Measurements from ENCODE around the gene PROCR.
A peak's percentile ranks its signal among the peaks of the same experiment; 100 is the strongest.
"Not testable (repeated sequence)": the region's sequence is repeated elsewhere in the genome, so short reads cannot be mapped to it uniquely, and the experiment has no call there.

The PROCR gene

DNA sequence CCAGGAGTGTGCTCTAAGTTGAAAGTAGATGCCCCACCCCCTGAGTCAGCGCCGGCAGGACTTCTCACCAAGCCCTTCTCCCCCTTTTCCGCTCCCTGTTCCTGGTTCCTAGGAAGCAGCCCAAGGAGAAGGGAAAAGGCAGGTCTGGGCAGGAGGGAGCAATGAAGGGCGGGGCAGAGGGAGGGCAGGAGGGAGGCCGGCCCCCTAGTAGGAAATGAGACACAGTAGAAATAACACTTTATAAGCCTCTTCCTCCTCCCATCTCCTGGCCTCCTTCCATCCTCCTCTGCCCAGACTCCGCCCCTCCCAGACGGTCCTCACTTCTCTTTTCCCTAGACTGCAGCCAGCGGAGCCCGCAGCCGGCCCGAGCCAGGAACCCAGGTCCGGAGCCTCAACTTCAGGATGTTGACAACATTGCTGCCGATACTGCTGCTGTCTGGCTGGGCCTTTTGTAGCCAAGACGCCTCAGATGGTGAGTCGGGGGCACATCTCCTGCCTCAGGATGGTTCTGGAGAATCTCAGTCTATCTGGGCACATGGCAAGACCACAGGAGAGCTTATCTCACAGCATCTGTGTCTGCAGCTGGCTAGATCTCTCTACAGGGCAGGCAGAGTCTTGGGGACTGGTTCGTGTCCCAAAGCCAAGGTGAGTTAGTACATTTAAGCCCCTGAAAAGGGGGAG is at the start of gene PROCR:
PROCR (plus strand) TSS at position 320 of the 681 bp plus-strand sequence; CDS start at position 403, 83 bp downstream.
- no peak for DNase-seq (ENCODE audit: low read depth, low spot score)

DNA sequence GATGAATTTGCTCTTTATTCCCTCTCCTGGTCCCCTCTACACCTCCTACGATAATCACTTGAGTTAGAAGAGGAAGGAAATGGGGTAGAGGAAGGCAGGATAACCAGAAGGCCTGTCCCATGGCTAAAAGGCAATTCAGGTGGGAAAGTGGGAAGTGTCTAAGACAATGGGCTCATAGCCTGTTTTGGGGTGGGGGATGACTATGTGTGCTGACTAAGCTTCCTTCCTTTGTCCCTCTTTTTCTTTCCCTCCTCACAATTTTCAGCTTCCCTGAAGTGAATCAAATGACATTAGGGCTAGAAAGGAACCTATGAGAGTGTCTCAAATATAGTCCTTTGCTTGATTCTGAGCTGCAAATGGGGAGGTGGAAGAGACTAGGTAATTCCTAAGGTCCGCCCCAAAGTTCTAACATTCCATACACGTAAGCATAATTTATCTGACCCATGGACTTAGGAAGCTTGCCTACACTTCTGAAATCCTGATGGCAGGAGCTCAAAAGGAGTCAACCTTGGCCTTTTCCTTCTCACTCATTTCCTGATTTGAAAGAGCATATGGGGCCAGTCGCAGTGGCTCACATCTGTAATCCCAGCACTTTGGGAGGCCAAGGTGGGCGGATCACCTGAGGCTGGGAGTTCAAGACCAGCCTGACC is 49.0 kb upstream of the PROCR start:
- no peak for DNase-seq (ENCODE audit: low read depth, low spot score)

DNA sequence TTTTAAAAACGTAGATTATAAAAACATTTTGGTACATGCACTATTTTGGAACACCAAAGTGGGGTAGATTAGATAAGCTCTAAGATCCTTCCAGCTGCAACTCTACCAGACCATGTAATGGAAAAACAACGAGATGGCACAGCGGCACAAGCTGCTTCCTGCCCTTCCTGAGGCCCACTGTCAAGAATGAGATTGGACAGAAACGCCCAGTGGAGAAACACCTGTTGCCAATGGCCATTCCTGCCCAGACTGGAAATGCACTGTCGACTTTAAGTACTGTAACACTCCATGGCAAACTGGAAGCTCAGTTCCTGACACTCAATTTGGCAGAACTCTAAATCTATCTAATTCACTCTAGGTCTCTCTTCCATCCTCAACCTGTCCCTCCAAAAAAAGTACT is 46.1 kb upstream of the PROCR start:
- DNase-seq (ENCODE audit: low read depth, low spot score): no peak

DNA sequence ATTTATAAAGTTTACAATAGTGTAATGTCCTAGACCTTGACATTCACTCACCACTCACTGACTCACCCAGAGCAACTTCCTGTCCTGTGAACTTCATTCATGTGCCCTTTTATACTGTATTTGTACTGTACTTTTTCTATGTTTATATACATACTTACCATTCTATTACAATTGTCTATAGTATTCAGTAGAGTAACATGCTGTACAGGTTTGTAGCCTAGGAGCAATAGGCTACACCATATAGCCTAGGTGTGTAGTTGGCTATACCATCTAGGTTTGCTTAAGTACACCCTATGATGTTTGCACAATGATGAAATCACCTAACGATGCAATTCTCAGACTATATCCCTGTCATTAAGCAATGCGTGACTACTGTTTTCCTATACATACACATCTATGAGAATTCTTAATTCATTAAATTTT is 42.2 kb upstream of the PROCR start:
- no peak for DNase-seq (ENCODE audit: low read depth, low spot score)

DNA sequence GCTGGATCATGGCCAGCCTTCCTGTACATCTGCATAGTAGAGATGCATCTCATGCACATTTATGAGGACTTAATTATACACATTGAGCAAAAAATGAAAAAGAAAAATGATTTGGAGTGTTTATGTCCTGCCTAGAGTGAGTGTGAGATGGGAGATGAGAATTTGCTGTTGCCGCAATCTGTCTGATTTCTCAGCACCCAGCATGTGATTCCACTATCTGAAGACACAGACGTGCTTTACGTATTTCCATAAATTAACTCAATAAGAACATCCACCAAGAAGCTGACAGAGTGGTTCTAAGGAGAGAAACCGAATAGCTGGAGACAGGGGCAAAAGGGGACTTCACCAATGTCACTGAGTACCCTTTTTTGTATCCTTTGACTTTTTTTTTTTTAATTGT is 39.9 kb upstream of the PROCR start:
- DNase-seq (ENCODE audit: low read depth, low spot score): no peak

DNA sequence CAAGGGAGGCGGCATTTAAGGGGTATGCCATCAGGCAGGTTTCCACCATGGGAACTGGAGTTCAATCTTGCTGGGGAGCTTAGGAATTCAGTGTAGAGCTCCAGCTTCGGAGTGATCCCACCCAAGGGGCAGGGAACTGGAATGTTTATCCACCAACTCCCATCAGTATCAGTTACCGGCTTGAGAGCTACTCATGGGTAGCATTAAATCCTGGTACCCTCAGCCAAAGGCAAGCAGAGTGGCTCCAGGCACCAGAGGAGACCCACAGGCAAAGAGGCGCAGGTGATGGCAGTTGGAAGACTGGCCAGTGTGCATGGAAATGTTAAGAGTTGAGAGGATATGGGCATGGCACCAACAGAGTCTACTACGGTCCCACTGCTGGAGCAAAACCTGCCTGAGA is 38.8 kb upstream of the PROCR start:
- DNase-seq (ENCODE audit: low read depth, low spot score): no peak

DNA sequence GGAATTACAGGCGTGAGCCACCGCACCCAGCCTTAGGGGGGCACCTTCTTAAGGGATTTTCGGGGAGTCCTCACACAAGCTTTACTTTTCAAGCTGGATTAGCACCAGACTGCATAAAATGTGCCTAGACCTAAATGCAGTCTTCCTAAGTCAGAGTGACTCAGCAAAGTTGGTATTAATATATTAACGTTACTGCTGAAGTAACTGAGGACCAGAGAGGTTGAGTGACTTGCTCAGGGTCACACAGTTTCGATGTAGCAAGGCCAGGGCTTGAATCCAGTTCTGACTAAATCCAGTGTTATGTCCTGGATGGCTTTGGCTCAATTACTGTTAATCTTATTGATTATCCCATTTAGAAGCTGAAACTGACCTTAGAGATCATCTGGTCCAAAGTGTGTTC is 38.1 kb upstream of the PROCR start:
- no peak for DNase-seq (ENCODE audit: low read depth, low spot score)

DNA sequence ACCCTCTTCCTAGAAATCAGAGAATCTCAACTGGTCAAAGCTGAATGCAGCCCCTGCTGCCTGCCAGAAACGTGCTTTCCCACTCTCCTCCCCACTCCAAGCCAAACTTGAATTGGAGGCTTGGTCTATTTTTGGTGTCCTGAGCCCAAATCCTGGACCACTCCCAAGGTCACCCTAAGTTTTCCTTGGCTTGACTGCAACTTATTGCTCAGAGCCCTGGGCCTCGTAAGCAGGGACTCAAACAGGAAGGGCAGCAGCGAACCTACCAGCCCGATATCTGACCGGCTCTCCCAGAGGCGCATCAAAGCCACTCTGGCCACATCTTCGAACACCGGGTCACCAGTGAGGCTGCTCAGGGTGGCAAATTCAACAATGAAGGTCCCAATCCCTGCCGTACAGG is 37.4 kb upstream of the PROCR start:
- DNase-seq (ENCODE audit: low read depth, low spot score): no peak

DNA sequence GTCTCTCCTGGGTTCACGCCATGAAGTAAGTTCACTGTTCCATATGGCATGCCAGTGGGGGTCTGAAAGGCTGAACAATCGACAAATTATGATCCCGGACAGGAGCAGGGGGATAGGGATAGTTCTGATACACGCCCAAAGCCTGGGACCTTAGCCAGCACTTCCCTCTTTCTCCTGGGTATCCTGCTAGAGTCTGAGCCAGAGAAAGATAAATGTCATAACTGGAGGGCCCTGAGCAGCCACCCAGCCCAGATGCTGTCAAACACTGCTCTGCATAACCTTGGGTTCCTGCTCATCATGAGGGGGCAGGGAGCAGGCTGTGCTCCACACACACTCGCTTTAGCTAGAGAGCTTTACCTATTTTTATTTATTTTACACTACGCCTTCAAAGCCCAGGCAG is 37.0 kb upstream of the PROCR start:
- DNase-seq (ENCODE audit: low read depth, low spot score): no peak

DNA sequence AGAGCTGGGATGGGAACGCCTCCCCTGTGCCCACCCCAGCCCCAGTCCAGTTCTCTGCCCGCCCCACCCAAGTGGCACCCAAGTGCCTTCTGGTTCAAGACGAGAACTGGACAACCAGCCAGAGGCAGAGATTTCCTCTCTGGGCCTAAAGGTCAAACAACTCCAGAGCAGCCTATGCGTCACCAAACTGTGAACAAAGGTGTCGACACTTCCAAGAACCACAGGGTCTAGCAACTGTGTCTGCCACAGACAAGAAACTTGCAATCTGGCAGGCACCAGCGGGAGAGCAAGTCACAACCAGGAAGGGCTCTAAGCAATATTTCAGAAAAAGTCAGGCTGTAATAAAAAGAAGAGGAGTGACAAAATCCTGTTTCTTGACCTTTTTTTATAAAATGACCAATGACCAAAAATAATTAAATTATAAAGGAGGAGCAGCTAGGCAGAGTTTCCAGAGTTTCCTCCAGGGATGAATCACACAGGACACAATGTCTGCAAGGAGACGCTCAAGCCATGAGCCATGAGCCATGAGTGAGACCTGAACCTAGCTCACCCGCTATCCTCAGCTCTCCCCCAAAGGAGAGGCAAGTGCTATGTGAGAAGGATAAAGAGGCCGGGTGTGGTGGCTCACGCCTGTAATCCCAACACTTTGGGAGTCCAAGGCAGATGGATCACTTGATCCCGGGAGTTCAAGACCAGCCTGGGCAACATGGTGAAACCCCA is 35.8 kb upstream of the PROCR start:
- DNase-seq (ENCODE audit: low read depth, low spot score): no peak

DNA sequence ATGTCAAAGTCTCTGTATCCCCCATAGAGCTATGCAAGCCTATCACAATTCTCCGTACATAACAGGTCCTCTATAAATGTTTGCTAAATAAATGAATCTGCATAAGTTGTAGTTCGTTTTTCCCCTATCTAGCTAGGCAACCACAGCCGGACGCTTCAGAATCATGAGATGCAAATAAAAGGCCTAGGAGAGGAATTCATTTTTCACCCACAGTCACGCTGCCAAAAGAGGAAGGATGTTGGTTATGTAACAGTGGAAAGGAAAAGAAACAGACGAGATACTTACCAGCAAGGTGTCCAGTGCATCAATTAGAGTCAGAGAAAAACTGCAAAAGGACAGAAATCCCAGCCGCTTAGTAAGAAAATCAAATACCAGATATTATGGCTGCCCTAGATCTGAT is 27.2 kb upstream of the PROCR start:
- DNase-seq (ENCODE audit: low read depth, low spot score): no peak

DNA sequence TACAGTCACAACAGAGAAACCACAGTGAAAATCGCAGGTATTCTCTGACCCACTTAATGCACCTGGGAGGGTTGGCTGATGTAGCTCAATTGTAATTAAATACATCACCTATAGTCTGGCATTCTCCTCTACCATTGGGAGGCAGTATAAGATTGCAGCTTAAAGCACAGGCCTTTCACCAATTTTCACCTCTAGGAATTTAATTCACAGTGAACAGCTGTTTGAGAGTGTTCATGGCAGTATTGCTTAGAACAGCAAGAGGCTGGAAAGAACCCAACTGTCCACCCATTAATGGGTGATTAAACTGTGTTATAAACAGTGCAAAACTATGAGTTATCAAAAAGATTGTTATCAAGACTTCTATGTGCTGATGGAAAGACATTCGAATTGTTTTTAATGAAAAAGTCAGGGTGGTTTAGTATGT is 26.7 kb upstream of the PROCR start:
- no peak for DNase-seq (ENCODE audit: low read depth, low spot score)

DNA sequence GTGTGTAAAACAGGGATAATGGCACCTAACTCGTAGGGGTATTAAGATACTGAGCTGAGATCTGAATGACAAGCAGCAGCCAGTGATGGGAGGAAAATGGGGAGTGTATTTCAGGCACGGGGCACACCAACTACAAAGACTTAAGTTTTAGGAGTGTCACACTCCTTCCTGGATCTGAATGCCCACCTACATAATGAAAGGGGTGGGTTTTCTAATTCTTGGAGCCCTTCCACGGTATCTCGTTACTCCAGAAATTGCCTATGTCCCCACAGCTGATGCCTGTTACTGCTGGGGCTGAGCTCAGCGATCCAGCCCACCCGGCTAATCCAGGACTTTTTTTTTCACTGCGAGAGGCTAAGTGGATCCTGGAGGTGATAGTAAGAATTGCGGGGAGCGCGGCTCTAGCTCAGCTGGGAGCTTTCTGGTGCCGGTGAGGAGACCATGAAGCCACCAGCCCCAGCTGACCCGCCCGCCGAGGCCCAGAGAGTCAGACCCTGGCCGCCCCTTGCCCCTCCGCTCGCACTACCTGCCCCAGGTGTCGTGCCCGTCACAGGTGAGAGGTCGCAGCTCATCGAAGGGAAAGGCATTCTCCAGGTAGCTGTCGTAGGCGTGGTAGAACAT is 25.5 kb upstream of the PROCR start:
- DNase-seq (ENCODE audit: low read depth, low spot score): no peak

DNA sequence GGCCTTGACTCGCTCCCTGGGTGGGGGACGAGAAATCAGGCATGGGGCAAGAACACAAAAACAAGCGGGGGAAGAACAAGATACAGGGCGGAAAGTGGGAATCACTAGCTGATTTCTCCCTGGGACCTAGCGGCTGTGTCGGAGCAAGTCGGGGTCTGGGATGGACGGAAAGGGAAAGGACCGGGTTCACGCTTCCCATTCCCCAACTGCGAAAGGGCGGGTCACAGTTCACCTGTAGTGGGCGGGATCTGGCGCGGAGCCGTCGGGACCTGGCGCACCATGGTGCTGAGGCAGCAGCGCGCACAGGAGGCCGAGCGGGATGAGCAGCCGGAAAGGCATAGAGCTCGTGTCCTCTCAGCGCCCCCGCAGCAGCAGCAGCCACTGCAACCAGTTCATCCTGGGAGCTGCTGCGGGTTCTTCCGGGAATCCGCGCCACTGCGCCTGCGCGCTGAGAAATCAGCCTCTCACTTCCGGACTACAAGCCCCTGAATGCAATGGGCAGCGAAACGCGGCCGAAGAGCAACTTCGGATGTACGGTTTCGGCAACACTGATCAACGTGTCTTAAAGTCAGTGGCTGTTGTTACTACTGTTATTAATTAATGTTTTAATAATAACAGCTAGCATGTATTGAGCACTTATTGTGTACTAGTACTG is 24.8 kb upstream of the PROCR start, which contains the start of gene EDEM2:
EDEM2 (minus strand) TSS at position 417 of the 655 bp plus-strand sequence; CDS start at position 339, 78 bp downstream.
- DNase-seq (ENCODE audit: low read depth, low spot score): peak; percentile 75

DNA sequence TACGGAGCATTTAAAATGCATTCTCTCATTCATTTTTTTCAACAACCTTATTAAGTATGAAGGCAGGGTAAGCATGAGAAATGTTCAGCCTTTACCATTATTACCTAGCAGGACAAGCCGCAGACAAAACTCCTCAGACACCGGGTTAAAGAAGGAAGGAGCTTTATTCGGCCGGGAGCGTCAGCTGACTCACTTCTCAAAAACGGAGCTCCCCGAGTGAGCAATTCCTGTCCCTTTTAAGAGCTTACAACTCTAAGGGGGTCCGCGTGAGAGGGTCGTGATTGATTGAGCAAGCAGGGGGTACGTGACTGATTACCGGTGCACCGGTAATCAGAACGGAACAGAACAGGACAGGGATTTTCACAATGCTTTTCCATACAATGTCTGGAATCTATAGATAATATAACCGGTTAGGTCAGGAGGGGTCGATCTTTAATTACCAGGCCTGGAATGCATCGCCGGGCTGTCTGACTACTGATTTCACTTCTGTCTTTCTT is 24.2 kb upstream of the PROCR start:
- DNase-seq (ENCODE audit: low read depth, low spot score): not testable (repeated sequence)

DNA sequence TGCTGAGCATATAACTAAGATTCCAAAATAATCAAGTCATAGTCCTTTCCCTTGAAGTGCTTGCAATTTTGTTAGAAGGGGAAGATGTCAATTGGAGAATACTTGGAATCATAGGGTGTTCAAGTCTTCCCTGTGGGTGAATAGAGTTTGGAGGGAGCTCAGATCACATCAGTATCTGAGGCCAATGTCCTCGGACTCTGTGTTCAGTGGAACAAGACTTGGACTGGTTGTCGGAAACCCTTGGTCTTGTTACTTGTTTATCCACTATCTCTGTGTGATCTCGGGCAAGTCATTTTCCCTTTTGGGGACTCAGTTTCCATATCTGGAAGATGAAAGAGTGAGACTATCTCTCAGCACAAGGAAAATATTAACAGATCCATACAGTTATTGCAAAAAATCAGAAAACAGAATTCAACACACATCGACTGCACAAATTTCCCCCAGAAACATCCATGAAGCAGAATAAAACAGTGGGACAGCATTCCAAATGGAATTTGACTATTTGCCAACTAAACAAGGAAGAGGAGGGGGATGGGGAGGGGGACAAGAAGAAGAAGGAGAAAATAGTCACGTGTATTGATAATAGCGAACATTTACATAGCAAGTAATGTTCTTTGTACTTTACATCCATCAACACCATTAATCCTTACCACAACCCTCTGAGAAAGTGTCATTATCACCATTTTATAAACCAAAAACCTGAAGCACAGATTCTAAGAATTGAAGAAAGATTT is 20.9 kb upstream of the PROCR start:
- DNase-seq (ENCODE audit: low read depth, low spot score): no peak

DNA sequence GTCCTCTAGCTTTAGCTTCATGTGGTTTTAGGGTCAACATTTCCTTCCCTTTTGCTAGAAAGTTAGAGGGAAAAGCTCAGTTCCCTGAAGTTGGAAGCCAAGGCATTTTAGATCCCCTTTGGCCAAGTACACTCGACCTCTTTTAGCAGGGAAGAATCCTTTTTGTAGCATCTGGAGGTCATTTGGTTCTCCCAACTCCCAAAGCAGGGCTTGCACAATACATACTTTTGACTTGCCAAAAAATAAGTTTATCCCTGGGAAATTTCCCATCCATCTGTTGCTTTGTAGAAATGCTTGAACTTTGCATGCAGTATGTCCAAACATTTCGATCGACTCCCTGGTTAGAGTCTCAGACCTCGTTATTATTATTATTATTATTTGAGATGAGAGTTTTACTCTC is 20.1 kb upstream of the PROCR start:
- no peak for DNase-seq (ENCODE audit: low read depth, low spot score)

DNA sequence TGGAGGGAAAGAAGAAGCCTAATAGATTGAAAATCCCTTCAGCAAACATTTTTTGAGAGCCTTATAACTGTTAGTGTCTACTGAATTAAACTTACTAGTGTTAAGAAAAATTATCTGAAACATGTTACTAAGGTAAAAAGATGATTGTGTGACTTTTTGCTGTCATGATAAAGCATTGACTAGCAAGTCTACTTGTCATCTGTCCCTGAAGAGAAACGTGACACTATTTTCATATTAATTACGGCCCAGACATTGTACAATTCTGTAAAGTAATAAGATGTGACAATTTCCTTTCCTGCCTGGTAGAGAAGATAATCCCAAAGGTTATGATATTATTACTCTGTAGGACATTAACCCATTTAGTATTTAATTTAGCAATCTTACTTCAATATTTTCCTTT is 15.9 kb upstream of the PROCR start:
- no peak for DNase-seq (ENCODE audit: low read depth, low spot score)

DNA sequence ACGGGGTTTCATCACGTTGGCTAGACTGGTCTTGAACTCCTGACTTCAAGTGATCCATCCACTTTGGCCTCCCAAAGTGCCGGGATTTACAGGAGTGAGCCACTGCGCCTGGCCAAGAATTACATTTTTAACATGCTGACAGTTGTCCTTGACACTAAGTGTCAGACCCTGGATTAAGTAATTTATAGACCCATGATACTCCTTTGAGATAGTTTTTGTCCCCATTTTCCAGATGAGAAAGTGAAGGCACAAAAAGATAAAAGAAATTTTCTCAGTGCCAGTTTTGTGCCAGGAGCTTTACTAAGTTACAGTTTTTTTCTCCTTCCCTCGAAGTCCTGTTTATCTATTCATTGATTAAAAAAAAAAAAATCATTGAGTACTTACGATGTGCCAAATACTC is 14.9 kb upstream of the PROCR start:
- DNase-seq (ENCODE audit: low read depth, low spot score): no peak

DNA sequence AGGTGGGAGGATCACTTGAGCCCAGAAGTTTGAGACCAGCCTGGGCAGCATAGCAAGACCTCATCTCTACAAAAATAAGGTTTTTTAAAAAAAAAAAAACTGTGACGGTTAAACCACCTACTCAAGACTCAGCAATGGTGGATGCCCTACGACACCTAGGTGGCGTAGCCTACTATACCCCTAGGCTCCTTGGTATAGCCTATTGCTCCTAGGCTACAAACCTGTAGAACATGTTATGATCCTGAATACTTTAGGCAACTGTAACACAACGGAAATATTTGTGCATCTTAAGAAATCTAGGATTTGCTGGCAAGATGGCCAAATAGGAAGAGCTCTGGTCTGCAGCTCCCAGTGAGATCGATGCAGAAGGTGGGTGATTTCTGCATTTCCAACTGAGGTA is 11.5 kb upstream of the PROCR start:
- not testable (repeated sequence) for DNase-seq (ENCODE audit: low read depth, low spot score)

DNA sequence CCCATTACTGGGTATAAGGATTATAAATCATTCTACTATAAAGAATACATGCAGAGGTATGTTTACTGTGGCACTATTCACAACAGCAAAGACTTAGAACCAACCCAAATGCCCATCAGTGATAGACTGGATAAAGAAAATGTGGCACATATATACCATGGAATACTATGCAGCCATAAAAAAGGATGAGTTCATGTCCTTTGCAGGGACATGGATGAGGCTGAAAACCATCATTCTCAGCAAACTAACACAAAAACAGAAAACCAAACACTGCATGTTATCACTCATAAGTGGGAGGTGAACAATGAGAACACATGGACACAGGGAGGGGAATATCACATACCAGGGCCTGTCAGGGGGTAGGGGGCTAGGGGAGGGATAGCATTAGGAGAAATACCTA is 7.3 kb upstream of the PROCR start:
- DNase-seq (ENCODE audit: low read depth, low spot score): not testable (repeated sequence)
